HepG2 (cell line): ENCODE data around the gene ATN1. TPM values are rescaled to one million over a fixed set of nuclear protein-coding genes. Genes with fewer than 3 reads are reported as not detected.

Experiments
- ATAC-seq: fragments of 200-7000 bp; cut with Tn5 transposase; 3 replicates; pipeline ENCODE4 v1.9.1; 2020; ENCODE audit warnings: mild to moderate bottlenecking, moderate library complexity
- BruUV-seq: library from RNA; stranded (reverse); fragments of 400-500 nt; replicated peaks from 2 replicates; lab custom pipeline; 2021; lab: Mats Ljungman, UMichigan
- CTCF ChIA-PET: fragments of 300-600 bp; formaldehyde crosslinking; extraction: SDS; loops from one replicate; lab custom pipeline; 2021; ENCODE audit warnings: low total read pairs, inconsistent platforms, low intra/inter-chr PET ratio; lab: Yijun Ruan, JAX
- POLR2A ChIA-PET: fragments of 350-600 bp; sonication (Branson Sonifier 250); formaldehyde crosslinking; loops from one replicate; lab custom pipeline; 2020; ENCODE audit warnings: antibody characterized with exemption, inconsistent platforms; lab: Yijun Ruan, JAX
- DNase-seq: peaks from one replicate; pipeline ENCODE4 v3.0.0-alpha.2; 2015; ENCODE audit warnings: low spot score
- FAIRE-seq: peaks from 3 replicates; lab custom pipeline; 2011; peaks lifted over from hg19 to GRCh38; lab: Jason Lieb, UNC
- H2AFZ ChIP-seq: one replicate; pipeline ENCODE4 v1.6.1; 2011; ENCODE audit warnings: low read length, inconsistent platforms
- H3K27ac ChIP-seq: fragments of 300-600 bp; 3 replicates; pipeline ENCODE4 v1.8.0; 2011; ENCODE audit warnings: mixed run types, mild to moderate bottlenecking, mixed read lengths, low read length, inconsistent platforms; ENCODE audit not compliant: insufficient read depth; ENCODE audit errors: extremely low read length
- H3K27me3 ChIP-seq, 2 experiments: fragments of 200-600 bp in 1 of 2; 2 replicates in 1 of 2; 3 replicates in 1 of 2; pipeline versions ENCODE4 v1.6.0 to v1.8.0; 2011; ENCODE audit warnings: low read length in 2 of 2, mild to moderate bottlenecking in 2 of 2, moderate library complexity in 2 of 2, inconsistent platforms in 1 of 2; ENCODE audit not compliant: insufficient read depth in 2 of 2, control insufficient read depth in 1 of 2
- H3K36me3 ChIP-seq, 2 experiments: fragments of 200-600 bp in 1 of 2; replicated peaks in 1 of 2; 2 replicates in 1 of 2; 3 replicates in 1 of 2; pipeline versions ENCODE4 v1.5.1 to v1.8.0; 2011; ENCODE audit warnings: low read length in 2 of 2, inconsistent platforms in 1 of 2; ENCODE audit not compliant: insufficient read depth in 2 of 2, control insufficient read depth in 1 of 2
- H3K4me1 ChIP-seq: 2 replicates; pipeline ENCODE4 v1.5.1; 2012; ENCODE audit warnings: low read length, inconsistent platforms; ENCODE audit not compliant: insufficient read depth
- H3K4me2 ChIP-seq: 2 replicates; pipeline ENCODE4 v1.6.0; 2011; ENCODE audit warnings: low read depth, low read length, inconsistent platforms
- H3K4me3 ChIP-seq, 3 experiments: fragments of 200-600 bp in 1 of 3; sonication (generic), shearing (Covaris generic) in 1 of 3; replicated peaks in 1 of 3; 2 replicates each; pipeline ENCODE4 v1.5.1; 2011 to 2016; ENCODE audit warnings: low read length in 3 of 3, inconsistent platforms in 2 of 3, low read depth in 2 of 3, mild to moderate bottlenecking in 2 of 3, control low read depth in 1 of 3, mixed read lengths in 1 of 3; ENCODE audit not compliant: insufficient read depth in 1 of 3
- H3K79me2 ChIP-seq: one replicate; pipeline ENCODE4 v1.6.1; 2011; ENCODE audit warnings: low read length, inconsistent platforms; ENCODE audit not compliant: insufficient read depth
- H3K9ac ChIP-seq: 2 replicates; pipeline ENCODE4 v1.6.0; 2011; ENCODE audit warnings: mild to moderate bottlenecking, low read depth, low read length, inconsistent platforms; ENCODE audit not compliant: insufficient read depth
- H3K9me3 ChIP-seq: 2 replicates; pipeline ENCODE4 v1.5.1; 2012; ENCODE audit warnings: mild to moderate bottlenecking, low read length
- H4K20me1 ChIP-seq: 2 replicates; pipeline ENCODE4 v1.6.0; 2011; ENCODE audit warnings: inconsistent platforms, mild to moderate bottlenecking, low read length, moderate library complexity; ENCODE audit not compliant: insufficient read depth
- FOXK1 ChIP-seq: sonication (generic); formaldehyde crosslinking; IDR thresholded peaks from 2 replicates; pipeline ENCODE4 v1.4.0; 2020; ENCODE audit warnings: low read depth, missing genetic modification reagents, borderline replicate concordance
- HNF4A ChIP-seq: sonication (generic); formaldehyde crosslinking; IDR thresholded peaks from 2 replicates; pipeline ENCODE4 v1.4.0; 2020; ENCODE audit warnings: missing genetic modification reagents
- KDM5A ChIP-seq: fragments of 200-600 bp; sonication (generic); IDR thresholded peaks from 2 replicates; pipeline ENCODE4 v1.7.0; 2018; ENCODE audit warnings: antibody characterized with exemption, mild to moderate bottlenecking, low read length, borderline replicate concordance
- PRPF4 ChIP-seq: fragments of 200-400 bp; formaldehyde crosslinking; IDR thresholded peaks from 2 replicates; pipeline ENCODE4 v1.6.1; 2016; ENCODE audit warnings: low read length, low read depth; ENCODE audit not compliant: poor library complexity, severe bottlenecking
- RFX5 ChIP-seq: IDR thresholded peaks from 2 replicates; pipeline ENCODE4 v1.6.1; 2011; ENCODE audit warnings: low read depth, low read length, improper control_type of control experiment
- SALL1 ChIP-seq: sonication (generic); formaldehyde crosslinking; IDR thresholded peaks from 2 replicates; pipeline ENCODE4 v1.8.0; 2022; ENCODE audit warnings: mild to moderate bottlenecking, missing genetic modification reagents
- SOX6 ChIP-seq, 2 experiments: fragments of 450-650 bp in 1 of 2; sonication (generic) in 1 of 2; formaldehyde crosslinking in 1 of 2; IDR thresholded peaks; 2 replicates each; pipeline versions ENCODE4 v1.4.0 to v1.6.1; 2017 to 2020; ENCODE audit warnings: antibody characterized with exemption in 1 of 2, mild to moderate bottlenecking in 1 of 2, missing genetic modification reagents in 1 of 2
- YEATS2 ChIP-seq: sonication (generic); formaldehyde crosslinking; IDR thresholded peaks from 2 replicates; pipeline ENCODE4 v1.4.0; 2020; ENCODE audit warnings: missing genetic modification reagents, borderline replicate concordance
- ZBTB20 ChIP-seq: sonication (generic); formaldehyde crosslinking; IDR thresholded peaks from 2 replicates; pipeline ENCODE4 v1.8.1; 2023; ENCODE audit warnings: missing genetic modification reagents, low read depth, mild to moderate bottlenecking, borderline replicate concordance
- ZFP82 ChIP-seq: sonication (generic); formaldehyde crosslinking; IDR thresholded peaks from 2 replicates; pipeline ENCODE4 v1.5.1; 2020; ENCODE audit warnings: mild to moderate bottlenecking, missing genetic modification reagents, borderline replicate concordance
- ZNF460 ChIP-seq: sonication (generic); formaldehyde crosslinking; IDR thresholded peaks from 2 replicates; pipeline ENCODE4 v1.5.1; 2020; ENCODE audit warnings: missing genetic modification reagents, mild to moderate bottlenecking, borderline replicate concordance
- ZNF746 ChIP-seq: sonication (generic); formaldehyde crosslinking; IDR thresholded peaks from 2 replicates; pipeline ENCODE4 v1.8.0; 2022; ENCODE audit warnings: mild to moderate bottlenecking, missing genetic modification reagents
- WGBS: methylation state at CpG from one replicate; pipeline ENCODE4 v1.1.6; 2017; ENCODE audit warnings: low lambda C conversion rate; 5-methylcytosine and 5-hydroxymethylcytosine counted together
- in situ Hi-C: cut with HindIII; loops from 2 replicates; pipeline ENCODE4 v1.10.0; 2017; ENCODE audit warnings: low pct_unique_long_range_greater_than_20kb; ENCODE audit not compliant: extremely low pct_ligation_motif_present
- intact Hi-C: fragments of 100-400 bp; cut with micrococcal nuclease; formaldehyde crosslinking; loops from one replicate; pipeline ENCODE4 v1.10.0; 2022; ENCODE audit not compliant: unreplicated experiment
- polyA plus RNA-seq, 8 experiments: library from polyadenylated mRNA; depleted of rRNA in 3 of 8; stranded (reverse) in 7 of 8; unstranded in 1 of 8; fragments of >200 nt; fragmentation: Illumina TruSeq in 4 of 8; extraction: Trizol in 4 of 8; gene quantifications; 2 replicates each; pipeline versions ENCODE4 v1.2.1 to v1.2.3, GENCODE V29; 2011 to 2016; ENCODE audit warnings: low read depth in 4 of 8, missing spikeins in 1 of 8, mixed read lengths in 1 of 8; ENCODE audit not compliant: insufficient read depth in 1 of 8
- total RNA-seq, 5 experiments: library from RNA; depleted of rRNA; stranded (reverse); fragments of >200 nt; fragmentation: Illumina TruSeq; extraction: Trizol; gene quantifications; 2 replicates each; pipeline ENCODE4 v1.2.3, GENCODE V29; 2016; ENCODE audit warnings: low read depth in 1 of 5
- TF ChIP-seq, protein P1 (sequence below): sonication (generic); formaldehyde crosslinking; IDR thresholded peaks from 2 replicates; pipeline ENCODE4 v1.4.0; 2020; ENCODE audit warnings: missing genetic modification reagents
- TF ChIP-seq, protein P2 (sequence below): sonication (generic); formaldehyde crosslinking; IDR thresholded peaks from 2 replicates; pipeline ENCODE4 v1.5.0; 2020; ENCODE audit warnings: missing genetic modification reagents, mild to moderate bottlenecking, borderline replicate concordance
- TF ChIP-seq, protein P3 (sequence below): sonication (generic); formaldehyde crosslinking; IDR thresholded peaks from 2 replicates; pipeline ENCODE4 v1.4.0; 2020; ENCODE audit warnings: missing genetic modification reagents

ATN1 gene
- total and polyA plus RNA-seq, 2 of the 13 experiments (the other 11 are each of a cell fraction or from before 2014, with no cell fraction given) = 2.1 to 8.6 TPM

DNA sequence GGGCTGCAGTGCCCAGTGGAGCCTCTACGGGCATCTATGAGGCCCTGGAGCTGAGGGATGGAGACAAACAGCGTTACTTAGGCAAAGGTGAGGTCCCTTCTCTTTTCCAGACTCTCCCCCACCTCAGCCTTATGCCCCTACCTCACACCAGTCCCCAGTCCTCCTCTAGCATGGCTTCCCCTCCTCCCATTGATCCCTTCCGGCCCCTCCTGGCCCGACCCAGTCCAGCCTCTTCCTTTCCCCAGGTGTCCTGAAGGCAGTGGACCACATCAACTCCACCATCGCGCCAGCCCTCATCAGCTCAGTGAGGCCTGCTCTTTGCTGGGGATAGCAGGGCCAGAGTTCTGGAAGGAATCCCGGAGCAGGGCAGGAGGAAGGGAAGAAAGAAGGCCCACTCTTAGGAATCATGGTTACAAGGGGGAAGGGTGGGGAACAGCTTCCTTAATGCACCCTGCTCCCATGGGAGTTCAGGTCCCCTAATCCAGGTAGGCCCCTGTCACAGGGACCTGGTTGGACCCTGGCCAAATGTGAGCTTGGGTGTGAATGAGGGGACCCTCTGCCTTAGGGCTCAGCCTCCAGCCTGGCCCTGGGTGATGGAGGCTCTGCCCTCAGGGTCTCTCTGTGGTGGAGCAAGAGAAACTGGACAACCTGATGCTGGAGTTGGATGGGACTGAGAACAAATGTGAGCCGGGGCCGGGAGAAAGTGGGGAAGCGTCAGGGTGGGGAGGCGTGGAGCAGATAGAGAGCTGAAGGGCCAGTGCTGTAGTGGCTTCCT is 11.1 kb upstream of the ATN1 start (continued):
- TF ChIP-seq ZBTB20 (CRISPR knock-in tag) = no peak
- TF ChIP-seq, protein P1, sequence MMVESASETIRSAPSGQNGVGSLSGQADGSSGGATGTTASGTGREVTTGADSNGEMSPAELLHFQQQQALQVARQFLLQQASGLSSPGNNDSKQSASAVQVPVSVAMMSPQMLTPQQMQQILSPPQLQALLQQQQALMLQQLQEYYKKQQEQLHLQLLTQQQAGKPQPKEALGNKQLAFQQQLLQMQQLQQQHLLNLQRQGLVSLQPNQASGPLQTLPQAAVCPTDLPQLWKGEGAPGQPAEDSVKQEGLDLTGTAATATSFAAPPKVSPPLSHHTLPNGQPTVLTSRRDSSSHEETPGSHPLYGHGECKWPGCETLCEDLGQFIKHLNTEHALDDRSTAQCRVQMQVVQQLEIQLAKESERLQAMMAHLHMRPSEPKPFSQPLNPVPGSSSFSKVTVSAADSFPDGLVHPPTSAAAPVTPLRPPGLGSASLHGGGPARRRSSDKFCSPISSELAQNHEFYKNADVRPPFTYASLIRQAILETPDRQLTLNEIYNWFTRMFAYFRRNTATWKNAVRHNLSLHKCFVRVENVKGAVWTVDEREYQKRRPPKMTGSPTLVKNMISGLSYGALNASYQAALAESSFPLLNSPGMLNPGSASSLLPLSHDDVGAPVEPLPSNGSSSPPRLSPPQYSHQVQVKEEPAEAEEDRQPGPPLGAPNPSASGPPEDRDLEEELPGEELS = no peak
- no peak for TF ChIP-seq ZFP82 (CRISPR knock-in tag)
- TF ChIP-seq, all 625 proteins: peak for 0

DNA sequence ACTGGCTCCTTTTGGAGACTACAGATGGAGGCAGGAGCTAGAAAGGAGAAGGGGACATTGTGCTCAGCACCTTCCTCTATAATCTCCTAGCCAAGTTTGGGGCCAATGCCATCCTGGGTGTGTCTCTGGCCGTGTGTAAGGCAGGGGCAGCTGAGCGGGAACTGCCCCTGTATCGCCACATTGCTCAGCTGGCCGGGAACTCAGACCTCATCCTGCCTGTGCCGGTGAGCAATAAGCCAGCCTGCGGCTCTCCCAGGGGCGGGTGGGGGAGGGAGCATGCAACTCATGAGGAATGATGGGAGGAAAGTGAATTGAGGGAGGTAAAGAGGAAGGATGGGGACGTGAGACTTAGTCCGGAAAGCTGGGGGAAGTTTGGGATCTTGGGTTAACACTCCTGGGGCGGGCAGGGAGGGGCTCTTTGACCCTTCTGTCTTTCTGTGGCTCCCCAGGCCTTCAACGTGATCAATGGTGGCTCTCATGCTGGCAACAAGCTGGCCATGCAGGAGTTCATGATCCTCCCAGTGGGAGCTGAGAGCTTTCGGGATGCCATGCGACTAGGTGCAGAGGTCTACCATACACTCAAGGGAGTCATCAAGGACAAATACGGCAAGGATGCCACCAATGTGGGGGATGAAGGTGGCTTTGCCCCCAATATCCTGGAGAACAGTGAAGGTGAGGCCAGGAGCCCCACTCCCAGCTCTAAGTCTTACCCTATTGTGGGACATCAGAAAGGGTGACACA is 10.1 kb upstream of the ATN1 start:
- CTCF ChIA-PET = no interaction called here
- TF ChIP-seq, protein P2, sequence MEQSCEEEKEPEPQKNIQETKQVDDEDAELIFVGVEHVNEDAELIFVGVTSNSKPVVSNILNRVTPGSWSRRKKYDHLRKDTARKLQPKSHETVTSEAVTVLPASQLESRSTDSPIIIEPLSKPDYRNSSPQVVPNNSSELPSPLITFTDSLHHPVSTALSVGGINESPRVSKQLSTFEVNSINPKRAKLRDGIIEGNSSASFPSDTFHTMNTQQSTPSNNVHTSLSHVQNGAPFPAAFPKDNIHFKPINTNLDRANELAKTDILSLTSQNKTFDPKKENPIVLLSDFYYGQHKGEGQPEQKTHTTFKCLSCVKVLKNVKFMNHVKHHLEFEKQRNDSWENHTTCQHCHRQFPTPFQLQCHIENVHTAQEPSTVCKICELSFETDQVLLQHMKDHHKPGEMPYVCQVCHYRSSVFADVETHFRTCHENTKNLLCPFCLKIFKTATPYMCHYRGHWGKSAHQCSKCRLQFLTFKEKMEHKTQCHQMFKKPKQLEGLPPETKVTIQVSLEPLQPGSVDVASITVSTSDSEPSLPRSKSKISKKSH (CRISPR knock-in tag) = no peak
- TF ChIP-seq, protein P3, sequence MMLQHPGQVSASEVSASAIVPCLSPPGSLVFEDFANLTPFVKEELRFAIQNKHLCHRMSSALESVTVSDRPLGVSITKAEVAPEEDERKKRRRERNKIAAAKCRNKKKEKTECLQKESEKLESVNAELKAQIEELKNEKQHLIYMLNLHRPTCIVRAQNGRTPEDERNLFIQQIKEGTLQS = no peak
- TF ChIP-seq SOX6 (IDR thresholded peaks at IDR 0.05) (no peak), SOX6 (CRISPR knock-in tag; IDR thresholded peaks at IDR 0.05) (no peak), ZNF460 (no peak), YEATS2 (no peak), HNF4A (no peak), KDM5A (no peak), FOXK1 (no peak), SALL1 (CRISPR knock-in tag) (no peak), PRPF4 (no peak), ZNF746 (no peak), RFX5 (no peak)

More for the DNA sequence above, 10.1 kb upstream of the ATN1 start:
- BruUV-seq = no TSS peak
- H2AFZ ChIP-seq = no peak overlapping the region
- no peak overlapping the region for H3K9ac ChIP-seq
- H3K4me1 ChIP-seq = peaks cover 28% of the 10 kb centered on the region
- no peak for FAIRE-seq
- H4K20me1 ChIP-seq = no peaks in the 10 kb centered on the region
- no peak for ATAC-seq
- H3K36me3 ChIP-seq = peaks cover 5 to 36% of the 10 kb centered on the region in 2 experiments; a peak in 3 of 5 replicates
- DNase-seq = no peak
- H3K4me3 ChIP-seq = no peak overlapping the region
- intact Hi-C loops = no loop called here
- H3K79me2 ChIP-seq = peaks cover 17% of the 10 kb centered on the region
- in situ Hi-C loops = no loop called here
- no peak overlapping the region for H3K4me2 ChIP-seq
- POLR2A ChIA-PET = no interaction called here
- no peak overlapping the region for H3K27ac ChIP-seq
- no peaks in the 10 kb centered on the region for H3K9me3 ChIP-seq
- WGBS = 94% methylated on average over 13 of the region's 14 CpGs
- H3K27me3 ChIP-seq = no peaks in the 10 kb centered on the region
